Raji (cell line): Measurements from ENCODE around the gene SLC6A2.

Source experiments
- POLR2A ChIP-seq: IDR thresholded peaks from 2 replicates; pipeline ENCODE4 v1.6.1; 2011; ENCODE audit warnings: low read depth, low read length, control low read depth; ENCODE audit not compliant: insufficient read depth

The SLC6A2 gene

GRCh38 chr16:55642611-55643010 is 13.2 kb upstream of the SLC6A2 start:
- TF ChIP-seq POLR2A: no peak

- TF ChIP-seq POLR2A: no peak
Observed at GRCh38 chr16:55643161-55643970, 12.4 kb upstream of the SLC6A2 start.

GRCh38 chr16:55645986-55646385 is 9.8 kb upstream of the SLC6A2 start:
- no peak for TF ChIP-seq POLR2A

GRCh38 chr16:55647343-55647742 is 8.4 kb upstream of the SLC6A2 start:
- no peak for TF ChIP-seq POLR2A

GRCh38 chr16:55647798-55648197 is 8.0 kb upstream of the SLC6A2 start:
- TF ChIP-seq POLR2A: no peak

GRCh38 chr16:55651841-55652824 is 3.7 kb upstream of the SLC6A2 start:
- TF ChIP-seq POLR2A: no peak

- no peak for TF ChIP-seq POLR2A
Observed at GRCh38 chr16:55653106-55653505, 2.7 kb upstream of the SLC6A2 start.

- TF ChIP-seq POLR2A: no peak
Observed at GRCh38 chr16:55655381-55655896, 349 bp upstream of the SLC6A2 start.

GRCh38 chr16:55656691-55657092 is 904 bp downstream of the SLC6A2 start:
- no peak for TF ChIP-seq POLR2A

GRCh38 chr16:55657616-55658015 is 1.8 kb downstream of the SLC6A2 start:
- no peak for TF ChIP-seq POLR2A

- no peak for TF ChIP-seq POLR2A
Observed at GRCh38 chr16:55658898-55659420, 3.2 kb downstream of the SLC6A2 start.

- TF ChIP-seq POLR2A: no peak
Observed at GRCh38 chr16:55660026-55660425, 4.2 kb downstream of the SLC6A2 start.

- no peak for TF ChIP-seq POLR2A
Observed at GRCh38 chr16:55660828-55661227, 5.0 kb downstream of the SLC6A2 start.

GRCh38 chr16:55661941-55662643 is 6.3 kb downstream of the SLC6A2 start:
- TF ChIP-seq POLR2A: no peak

GRCh38 chr16:55662644-55663031 is 6.8 kb downstream of the SLC6A2 start:
- TF ChIP-seq POLR2A: no peak
